ENCODE measurements around the gene BHLHE40.

DNA sequence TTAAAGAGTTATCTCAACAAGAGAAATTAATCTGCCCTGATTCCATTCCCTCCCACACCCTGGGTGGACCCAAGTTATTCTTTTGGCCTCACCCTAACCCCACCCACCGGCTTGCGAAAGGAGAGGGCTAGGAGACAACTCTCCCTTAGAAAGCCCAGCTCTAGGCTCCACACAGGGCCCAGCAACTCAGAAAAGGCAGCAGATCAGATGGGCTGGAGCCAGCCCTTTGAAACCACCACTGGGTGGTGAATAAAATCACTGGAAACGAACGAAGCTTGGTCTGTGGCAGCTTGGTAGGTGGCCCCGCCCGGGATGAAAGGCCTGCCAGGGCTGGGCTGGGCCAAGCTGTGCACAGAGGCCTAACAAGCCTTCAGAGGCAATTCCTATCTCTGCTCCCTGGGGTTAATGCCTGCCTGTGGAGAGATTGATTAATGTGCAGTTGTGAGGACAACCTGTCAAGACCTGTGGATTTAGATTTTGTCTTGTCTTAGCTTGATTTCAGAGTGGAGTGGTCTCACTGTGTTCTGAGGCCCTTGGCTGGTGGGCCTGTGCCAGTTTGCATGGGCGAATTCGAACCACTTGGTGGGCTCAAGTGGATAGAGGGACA lies 38.8 kb downstream of the BHLHE40 start:
- TF ChIP-seq, protein P1, sequence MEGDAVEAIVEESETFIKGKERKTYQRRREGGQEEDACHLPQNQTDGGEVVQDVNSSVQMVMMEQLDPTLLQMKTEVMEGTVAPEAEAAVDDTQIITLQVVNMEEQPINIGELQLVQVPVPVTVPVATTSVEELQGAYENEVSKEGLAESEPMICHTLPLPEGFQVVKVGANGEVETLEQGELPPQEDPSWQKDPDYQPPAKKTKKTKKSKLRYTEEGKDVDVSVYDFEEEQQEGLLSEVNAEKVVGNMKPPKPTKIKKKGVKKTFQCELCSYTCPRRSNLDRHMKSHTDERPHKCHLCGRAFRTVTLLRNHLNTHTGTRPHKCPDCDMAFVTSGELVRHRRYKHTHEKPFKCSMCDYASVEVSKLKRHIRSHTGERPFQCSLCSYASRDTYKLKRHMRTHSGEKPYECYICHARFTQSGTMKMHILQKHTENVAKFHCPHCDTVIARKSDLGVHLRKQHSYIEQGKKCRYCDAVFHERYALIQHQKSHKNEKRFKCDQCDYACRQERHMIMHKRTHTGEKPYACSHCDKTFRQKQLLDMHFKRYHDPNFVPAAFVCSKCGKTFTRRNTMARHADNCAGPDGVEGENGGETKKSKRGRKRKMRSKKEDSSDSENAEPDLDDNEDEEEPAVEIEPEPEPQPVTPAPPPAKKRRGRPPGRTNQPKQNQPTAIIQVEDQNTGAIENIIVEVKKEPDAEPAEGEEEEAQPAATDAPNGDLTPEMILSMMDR (IDR thresholded peaks at IDR 0.05; ENCODE audit: poor library complexity) = no peak
- no peak for TF ChIP-seq EZH2 (IDR thresholded peaks at IDR 0.05; ENCODE audit: borderline replicate concordance)
- no peak for TF ChIP-seq EZH2phosphoT487 (IDR thresholded peaks at IDR 0.05; ENCODE audit: low read depth, severe bottlenecking, unreplicated experiment)
